HT1080 (cell line): ENCODE results near the gene RBM23. TPM values are rescaled to one million over a fixed set of nuclear protein-coding genes. Genes with fewer than 3 reads are reported as not detected.
"Not testable (repeated sequence)": the region's sequence is repeated elsewhere in the genome, so short reads cannot be mapped to it uniquely, and the experiment has no call there.

ENCODE experiments used
- DNase-seq: peaks from one replicate; pipeline ENCODE4 v3.0.0-alpha.2; 2015; ENCODE audit warnings: low read depth
- polyA plus RNA-seq, 2 experiments: library from polyadenylated mRNA; depleted of rRNA; stranded (reverse); fragments of >200 nt; gene quantifications; 2 replicates each; pipeline ENCODE4 v1.2.3, GENCODE V29; 2015
- total RNA-seq: library from RNA; depleted of rRNA; stranded (reverse); fragments of >200 nt; shearing (Covaris generic); gene quantifications from 2 replicates; pipeline ENCODE4 v1.2.3, GENCODE V29; 2014; rRNA removed

Gene RBM23
- 34.0 and 38.1 TPM in 2 replicates for total RNA-seq
- polyA plus RNA-seq (2015; cell fraction: cytosol; rRNA removed), result 39.3 and 41.7 TPM in 2 replicates
- 59.3 and 61.0 TPM in 2 replicates for polyA plus RNA-seq (2015; cell fraction: nucleus; rRNA removed)

DNA sequence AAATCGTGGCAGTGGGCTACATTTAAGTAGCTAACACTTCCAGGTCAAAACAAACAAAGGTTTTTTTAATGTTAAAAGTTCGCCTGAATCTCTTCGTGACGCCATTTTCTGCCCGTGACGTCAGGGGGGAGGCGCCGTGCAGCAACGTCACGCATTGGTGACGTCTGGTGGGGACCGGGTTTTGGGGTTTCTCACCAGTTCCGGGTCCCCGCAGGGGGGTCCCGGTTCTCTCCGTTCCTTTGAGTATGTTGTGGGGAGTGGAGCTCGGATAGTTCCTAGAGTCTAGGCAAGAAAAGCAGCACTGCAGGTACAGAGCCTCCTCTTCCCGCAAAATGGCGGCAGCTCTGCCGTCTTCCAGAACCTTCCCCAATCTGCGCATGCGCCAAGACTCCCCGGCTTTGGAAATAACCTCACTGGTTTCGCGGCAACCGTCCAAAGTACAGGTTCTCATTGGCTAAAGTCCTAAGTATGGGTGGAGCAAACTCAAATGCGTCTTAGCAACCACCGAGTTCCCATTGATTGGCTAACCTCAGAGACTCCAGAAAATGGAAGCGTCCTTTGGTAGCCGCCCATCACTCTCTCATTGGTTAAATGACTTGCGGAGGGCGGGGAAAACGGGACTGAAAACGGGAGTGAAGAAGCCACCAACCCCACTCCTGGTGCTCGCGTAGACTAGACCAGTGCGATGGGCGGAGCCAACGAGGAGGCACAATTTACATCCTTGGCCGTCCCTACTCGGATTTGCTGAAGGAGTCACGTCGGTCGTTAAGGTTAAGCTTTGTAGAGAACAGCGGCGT, at the start of gene RBM23:
TSS of gene RBM23 (minus strand) at position 346 of the 797 bp plus-strand sequence.
- DNase-seq, result peak; percentile 97

DNA sequence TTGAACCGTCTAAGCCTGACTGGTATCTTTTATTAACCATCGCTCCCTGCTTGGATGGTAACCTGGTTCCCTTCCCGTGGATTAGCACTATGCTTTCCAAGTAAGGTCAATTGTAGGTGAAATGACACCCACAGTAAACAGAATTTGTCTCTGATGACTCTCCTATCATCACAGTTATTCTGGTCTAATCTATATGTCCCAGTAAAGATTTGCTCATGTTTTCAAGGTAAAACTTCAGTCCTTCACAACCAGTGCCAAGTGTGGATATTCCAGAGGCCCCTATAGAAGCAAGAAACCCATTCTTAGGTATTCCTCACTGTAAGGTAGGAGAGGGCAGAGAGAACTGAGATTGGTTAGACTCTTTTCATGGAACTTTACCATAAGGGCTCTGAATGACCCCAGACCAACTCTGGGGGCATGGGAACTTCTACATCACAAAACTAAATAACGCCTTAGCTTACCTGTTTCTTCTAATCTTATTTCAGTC, 47.9 kb upstream of the RBM23 start:
- no peak for DNase-seq

DNA sequence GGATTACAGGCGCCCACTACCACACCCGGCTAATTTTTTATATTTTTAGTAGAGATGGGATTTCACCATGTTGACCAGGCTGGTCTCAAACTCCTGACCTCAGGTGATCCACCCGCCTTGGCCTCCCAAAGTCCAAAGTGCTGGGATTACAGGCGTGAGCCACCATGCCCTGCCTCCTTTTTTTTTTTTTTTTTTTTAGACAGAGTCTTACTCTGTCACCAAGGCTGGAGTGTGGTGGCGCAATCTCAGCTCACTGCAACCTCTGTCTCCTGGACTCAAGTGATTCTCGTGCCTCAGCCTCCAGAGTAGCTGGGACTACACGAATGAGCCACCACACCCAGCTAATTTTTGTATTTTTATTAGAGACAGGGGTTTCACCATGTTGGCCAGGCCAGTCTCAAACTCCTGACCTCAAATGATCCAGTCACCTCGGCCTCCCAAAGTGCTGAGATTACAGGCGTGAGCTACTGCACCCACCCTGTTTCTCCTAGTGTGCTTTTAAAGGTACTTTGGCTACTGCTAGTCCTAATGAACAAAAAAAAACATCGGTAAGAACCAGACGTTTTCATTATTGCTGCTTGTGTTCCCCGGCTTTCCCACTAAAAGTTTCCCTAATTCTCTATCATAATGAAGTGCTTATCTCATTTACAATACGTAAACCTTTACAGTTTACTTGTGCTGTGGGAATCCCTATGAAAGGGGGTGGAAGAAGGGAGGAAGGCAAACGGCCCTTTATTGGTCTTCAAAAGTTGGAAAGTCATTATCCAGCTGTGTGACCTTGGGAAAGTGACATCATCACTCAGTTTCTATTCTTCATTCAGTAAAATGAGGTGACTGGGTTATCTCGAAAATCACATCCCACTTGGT, 47.2 kb upstream of the RBM23 start:
- not testable (repeated sequence) for DNase-seq

DNA sequence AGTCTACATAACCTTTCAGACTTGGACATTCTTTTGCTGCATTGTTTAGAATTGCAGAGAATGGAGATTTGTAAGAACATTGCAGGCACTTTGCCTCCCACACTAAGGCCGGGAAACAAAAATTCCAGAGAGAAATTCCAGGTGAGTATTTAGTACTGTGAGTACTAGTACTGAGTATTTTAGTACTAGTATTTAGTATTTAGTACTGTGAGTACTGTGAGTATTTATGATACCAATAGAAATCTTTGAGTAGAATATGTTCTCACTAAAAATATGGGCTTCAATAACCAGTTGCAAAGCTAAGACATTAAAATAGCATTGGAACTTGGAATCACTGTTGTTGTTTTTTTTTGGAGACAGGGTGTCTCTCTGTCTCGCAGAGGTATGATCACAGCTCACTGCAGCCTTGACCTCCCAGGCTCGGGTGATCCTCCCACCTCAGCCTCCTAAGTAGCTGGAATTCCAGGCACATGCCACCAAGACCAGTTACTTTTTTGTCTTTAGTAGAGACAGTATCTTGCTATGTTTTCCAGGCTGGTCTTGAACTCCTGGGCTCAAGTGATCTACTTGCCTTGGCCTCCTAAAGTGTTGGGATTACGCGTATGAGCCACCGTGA, 43.2 kb upstream of the RBM23 start:
- no peak for DNase-seq

DNA sequence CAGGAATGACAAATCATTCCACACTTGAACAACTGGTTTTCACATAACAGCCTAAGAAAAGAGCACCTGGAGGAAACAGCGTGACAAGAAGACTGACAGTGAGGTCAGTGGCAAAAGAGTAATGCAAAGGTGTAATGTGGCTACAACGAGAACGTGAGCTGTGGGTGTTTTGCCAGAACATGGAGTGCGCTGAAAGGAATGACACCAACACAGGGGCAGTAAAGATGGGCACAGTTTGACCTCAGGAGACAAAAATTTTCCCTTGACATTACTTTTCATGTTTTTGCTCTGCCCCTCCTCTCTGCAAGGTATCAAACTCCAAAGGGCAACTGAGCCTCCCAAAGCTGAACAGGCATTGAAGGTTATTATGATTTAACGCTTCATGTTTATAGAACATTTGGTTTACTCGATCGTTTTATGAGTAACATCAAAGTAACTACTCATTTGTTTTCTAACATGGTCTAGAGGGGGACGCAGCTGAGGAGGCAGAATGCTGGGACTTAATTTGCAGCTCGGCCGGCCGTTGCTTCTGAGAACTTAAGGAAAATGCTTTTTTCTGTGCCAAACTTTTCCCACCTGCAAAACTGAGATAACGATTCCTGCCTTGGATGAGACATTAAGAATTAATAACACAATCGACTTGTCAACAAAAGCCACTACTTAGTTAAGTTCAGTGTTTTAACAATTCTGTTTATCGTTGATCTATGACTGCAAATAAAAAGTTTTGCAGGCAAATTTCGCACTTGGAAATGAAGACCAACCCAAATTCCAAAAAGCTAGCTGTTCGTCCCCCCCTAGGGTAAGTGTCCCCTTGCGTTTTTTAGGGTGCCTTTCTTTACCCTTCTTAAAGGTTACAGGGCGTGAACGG, 37.0 kb upstream of the RBM23 start:
- no peak for DNase-seq

DNA sequence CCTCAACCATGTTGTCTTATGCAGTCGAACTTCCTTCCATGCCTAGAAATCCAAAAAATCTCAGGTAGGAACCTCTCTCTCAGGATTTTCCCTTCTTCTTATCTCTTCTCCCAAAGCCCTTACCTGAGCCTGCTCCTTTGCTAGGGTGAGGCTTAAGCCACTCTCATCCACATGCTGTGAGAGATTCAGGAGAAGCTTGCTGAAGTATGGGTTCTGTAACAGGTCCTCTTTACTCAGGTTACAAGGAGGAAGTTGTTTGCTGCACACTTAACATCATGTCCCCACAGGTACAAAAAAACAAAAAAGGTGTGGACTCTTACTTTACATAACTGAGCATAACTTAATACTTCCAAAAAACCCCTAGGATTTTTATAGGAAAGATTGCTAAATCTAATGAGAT, 33.5 kb upstream of the RBM23 start:
- DNase-seq, result no peak

DNA sequence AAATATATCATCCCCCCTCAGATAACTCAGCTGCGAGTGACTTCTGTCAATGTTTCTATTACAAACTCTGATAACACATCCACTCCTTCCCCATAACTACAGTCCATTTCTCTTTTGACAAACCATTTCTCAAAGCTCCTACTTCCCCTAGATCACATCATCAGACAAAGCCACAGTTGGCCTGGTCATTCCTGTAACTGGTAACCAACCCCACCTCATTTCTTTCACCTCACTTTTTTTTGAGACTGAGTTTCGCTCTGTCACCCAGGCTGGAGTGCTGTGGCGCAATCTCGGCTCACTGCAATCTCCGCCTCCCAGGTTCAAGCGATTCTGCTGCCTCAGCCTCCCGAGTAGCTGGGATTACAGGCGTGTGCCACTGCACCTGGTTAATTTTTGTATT, 32.8 kb upstream of the RBM23 start:
- not testable (repeated sequence) for DNase-seq

DNA sequence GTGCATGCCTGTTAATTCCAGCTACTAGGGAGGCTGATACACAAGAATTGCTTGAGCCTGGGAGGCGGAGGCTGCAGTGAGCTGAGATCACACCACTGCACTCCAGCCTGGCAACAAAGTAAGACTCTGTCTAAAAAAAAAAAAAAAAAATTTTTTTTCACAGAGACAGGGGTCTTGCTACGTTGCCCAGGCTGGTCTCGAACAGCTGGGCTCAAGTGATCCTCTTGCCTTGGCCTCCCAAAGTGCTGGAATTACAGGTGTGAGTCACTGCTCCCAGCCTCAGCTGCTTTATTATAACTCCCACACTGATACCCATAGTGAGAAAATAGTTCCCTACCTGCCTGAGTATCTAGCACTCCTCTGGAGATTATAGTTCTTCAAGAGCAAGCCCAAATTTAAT, 26.7 kb upstream of the RBM23 start:
- no peak for DNase-seq

DNA sequence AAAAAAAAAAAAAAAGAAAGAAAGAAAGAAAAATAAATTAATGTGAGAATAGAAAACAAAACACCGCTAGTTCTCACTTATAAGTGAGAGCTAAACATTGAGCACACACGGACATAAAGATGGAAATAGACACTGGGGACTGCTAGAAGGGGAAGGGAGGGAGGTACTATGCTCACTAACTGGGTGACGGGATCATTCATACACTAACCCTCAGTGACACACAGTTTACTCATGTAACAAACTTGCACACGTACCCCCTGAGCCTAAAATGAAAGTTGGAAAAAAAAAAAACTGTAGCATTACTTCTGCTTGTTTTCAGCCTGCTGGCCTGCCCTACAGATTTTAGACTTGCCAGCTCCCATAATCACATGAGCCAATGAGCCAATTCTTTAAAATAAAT, 20.7 kb upstream of the RBM23 start:
- peak; percentile 56 for DNase-seq

DNA sequence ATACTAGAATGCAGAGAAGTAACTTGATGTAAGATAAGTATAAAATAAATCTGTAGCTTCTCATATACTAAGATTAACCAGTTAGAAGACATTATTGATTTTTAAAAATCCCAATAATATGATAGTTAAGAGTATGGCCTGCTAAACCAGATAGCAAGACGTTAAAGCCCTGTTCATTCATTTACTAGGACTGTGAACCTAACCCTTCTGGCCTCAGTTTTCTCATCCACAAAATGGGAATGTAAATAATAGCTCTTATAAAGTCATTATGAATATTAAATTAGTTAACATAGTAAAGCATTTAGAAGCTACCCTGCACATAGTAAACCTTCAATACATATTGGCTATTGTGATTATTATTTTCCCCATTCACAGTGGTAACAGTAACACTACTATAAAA, 16.2 kb upstream of the RBM23 start:
- DNase-seq, result no peak

DNA sequence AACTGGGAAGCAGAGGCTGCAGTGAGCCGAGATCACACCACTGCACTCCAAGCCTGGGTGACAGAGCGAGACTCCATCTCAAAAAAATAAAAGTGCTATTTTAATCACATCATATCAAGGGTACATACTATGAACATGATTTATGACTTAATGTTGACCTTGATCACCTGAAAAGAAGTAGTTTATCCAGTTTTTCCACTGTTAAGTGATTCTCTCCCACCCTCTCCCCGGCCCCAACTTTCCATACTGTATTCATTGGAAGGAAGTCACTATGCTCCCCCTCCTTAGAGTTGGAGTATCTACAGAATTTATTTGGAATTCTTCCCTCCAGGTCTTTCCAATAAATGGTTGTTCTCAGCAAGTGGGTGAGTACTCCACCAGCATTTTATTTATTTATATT, 13.2 kb upstream of the RBM23 start:
- no peak for DNase-seq

DNA sequence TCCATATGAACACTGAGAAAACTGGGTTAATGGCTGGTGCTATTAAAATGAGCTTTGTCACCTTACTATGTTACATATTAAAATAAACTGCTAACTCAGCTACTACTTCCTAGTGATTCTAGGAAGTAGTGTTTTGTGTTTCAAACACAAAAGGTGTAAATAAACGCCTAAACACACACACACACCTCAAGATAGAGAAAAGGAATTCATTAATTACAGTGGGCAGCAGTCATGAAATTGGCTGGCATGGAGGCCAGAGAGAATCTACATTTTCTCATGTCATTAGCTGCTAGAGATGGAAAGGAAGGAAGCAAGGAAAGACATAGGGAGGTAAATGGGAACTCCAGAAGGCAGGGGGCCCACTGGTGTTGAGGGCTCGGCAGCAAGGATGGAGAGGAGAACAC, 11.0 kb upstream of the RBM23 start:
- DNase-seq, result no peak

DNA sequence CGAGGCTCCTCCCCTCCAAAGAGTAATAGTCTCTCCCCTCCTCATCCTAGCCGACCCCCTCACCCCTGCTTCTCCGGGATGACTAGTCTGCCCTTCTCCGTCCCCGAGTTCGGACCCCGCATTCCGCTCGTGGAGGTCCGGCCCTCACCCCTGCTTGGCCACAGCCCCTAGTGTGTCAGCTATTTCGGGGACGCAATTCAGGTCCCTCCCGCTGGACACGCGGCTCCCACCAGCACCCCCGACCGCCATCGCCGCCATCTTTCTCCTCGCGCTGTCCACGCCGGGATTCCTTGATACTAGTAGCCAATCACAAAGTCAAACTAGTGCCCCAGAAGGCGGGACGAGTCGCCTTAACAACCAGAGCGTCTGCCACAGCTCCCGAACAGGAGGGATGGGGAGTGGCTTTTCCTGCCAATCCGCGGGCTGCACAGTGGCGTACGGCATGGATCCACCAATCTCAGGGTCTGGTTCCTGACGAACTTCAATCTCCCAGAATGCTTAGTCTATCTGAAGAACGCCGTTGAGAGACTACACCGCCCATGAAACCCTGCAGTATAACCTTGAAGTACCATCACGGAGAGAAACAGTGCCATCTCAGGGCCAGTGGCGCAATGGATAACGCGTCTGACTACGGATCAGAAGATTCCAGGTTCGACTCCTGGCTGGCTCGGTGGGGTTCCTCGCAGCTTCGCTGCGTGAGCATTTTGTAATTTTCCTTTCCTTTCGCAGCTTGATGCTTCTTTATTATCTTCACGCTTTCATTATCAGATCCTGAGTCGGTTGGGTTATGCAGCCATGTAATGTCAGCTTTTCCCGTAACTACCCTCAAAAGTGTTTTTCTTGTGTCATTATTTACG, 10.4 kb upstream of the RBM23 start, which contains the start of gene PRMT5:
TSS of gene PRMT5 (minus strand) at position 273 of the 857 bp plus-strand sequence. CDS start at position 258, 15 bp downstream.
- peak; percentile 100 for DNase-seq

DNA sequence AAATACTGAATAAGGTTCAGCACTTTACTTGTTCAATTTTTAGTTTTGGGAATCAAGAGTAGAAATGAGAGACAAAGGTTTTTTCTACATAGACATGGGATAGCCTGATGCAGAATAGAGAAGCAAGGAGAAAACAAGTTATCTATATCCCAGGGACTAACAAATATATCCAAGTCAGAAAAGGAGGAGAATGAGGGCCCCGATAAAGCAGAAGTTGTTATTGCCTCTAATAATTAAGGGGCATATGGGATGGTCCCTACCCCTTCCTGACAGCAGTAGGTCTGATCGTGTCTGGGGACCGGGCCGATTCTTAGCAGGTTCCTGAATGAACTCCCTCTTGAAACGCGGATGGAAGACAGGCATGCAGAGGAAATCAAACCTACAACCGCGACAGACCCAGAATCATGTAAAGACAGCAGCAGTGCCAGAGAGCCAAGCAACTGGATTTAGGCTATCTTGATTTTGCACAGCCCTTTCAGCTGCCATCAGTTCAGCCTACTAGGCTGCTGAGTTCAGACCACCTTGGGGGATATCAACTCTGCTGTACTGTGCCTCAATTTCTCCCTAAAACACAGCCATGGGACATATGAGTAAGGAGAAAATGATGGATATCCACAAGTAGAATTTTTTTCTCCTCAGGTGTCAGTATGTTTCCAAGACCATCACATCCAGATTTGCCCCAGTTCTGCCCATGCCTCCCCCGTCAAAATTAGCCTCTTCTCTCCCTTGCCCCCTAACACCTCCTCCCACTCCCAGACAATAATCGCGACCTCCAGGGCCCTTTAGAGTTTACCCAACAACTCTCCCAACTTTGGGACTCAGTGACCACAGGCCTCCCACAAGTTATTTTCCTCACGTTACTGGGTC, 9.5 kb upstream of the RBM23 start:
- no peak for DNase-seq

DNA sequence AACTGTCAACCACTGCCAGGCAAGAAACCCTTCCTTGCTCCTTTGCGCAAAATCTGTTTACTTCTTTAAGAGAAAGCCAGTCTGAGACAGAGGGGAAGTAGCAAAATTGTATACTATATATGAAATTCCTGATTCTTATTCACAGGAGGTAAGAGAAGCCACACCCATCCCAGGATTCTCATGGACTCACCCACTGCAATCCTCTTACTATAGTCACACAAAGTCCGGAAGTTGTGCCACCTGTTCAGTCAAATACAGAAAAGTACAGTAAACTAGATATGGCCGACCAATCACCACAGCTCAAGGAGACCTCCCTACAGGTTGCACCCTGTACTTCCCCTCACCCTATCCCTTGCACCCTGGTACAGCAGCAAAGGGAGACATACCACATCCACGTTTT, 7.4 kb upstream of the RBM23 start:
- peak; percentile 32 for DNase-seq

DNA sequence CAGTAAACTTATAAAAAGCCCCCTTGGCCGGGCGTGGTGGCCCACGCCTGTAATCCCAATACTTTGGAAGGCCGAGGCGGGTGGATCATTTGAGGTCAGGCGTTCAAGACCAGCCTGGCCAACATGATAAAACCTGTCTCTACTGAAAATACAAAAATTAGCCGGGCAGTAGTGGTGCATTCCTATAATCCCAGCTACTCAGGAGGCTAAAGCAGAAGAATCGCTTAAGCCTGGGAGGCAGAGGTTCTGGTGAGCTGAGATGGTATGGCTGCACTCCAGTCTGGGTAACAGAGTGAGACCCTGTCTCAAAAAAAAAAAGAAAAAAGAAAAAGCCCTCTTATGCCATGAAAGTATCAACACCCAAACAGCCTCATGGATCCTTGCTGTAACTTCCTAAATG, 6.6 kb upstream of the RBM23 start:
- DNase-seq, result no peak

DNA sequence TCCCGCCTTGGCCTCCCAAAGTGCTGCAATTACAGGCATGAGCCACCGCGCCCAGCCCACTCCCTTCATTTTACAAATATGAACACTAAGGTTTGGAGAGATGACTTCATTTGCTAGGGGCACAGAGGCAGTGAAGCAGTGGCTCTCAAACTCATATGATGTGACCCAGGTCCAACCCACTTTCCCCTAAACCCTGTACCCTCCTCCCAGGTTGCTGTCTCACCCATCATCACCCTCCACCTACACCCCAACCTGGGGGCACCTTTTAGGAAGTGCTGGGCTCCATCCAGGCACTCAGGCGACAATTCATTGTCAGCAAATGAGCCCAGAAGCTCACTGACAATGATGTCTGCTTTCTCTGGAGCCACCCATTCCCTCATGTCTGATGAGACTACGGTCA, 4.8 kb upstream of the RBM23 start:
- no peak for DNase-seq

DNA sequence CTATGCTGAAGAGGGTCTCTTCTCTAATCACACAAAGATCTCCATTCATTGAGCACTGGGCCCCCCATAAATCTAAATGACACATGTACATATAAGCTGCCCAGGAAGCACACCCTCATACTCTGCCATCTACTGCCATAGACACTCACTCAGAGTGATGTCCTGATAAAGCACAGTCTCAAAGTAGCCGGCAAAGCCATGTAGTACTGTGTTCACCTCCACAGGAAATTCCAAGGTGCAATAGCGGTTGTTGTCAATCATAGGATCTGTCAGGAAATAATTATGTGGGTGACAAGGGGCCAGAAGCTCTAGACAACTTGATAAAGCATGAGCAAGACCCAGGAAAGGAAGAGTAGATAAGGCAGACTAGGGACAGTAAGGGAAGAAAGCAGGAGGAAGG, 3.3 kb upstream of the RBM23 start:
- no peak for DNase-seq

DNA sequence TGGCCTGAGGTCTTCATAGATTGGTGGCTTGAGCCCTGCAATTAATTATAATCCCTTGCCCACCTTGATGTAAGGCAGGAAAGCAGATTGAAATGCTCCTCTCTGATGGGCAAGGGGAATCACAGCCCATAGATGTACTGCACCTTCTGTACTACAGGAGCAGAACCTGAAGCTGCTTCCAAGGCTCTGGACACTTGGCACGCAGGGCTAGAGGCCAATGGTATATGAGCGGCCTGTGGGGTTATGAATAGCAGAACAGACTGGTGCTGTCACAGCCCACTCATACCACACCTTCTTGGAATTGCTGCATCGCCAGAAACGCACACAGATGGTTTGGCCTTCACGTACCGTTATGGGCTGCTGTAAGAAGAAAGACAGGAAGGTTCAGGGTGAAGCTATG, 1.7 kb upstream of the RBM23 start:
- no peak for DNase-seq
